GM12878 (cell line): ENCODE data around the gene ARAP1. TPM values are rescaled to one million over a fixed set of nuclear protein-coding genes. Genes with fewer than 3 reads are reported as not detected.

ENCODE experiments used
- ATAC-seq: fragments of 200-7000 bp; cut with Tn5 transposase; 3 replicates; pipeline ENCODE4 v1.9.1; 2020; ENCODE audit warnings: mild to moderate bottlenecking, moderate library complexity
- BruUV-seq: library from RNA; stranded (reverse); fragments of 400-500 nt; replicated peaks from 2 replicates; lab custom pipeline; 2021; lab: Mats Ljungman, UMichigan
- CTCF ChIA-PET: fragments of 300-600 bp; sonication (Branson Sonifier 250); formaldehyde crosslinking; extraction: SDS; loops from one replicate; lab custom pipeline; 2021; ENCODE audit warnings: inconsistent platforms; lab: Yijun Ruan, JAX
- POLR2A ChIA-PET: fragments of 350-600 bp; formaldehyde crosslinking; extraction: SDS; loops from one replicate; lab custom pipeline; 2021; ENCODE audit warnings: inconsistent platforms; lab: Charles Lee
- RAD21 ChIA-PET: fragments of 300-600 bp; sonication (Branson Sonifier 250); formaldehyde crosslinking; loops from one replicate; lab custom pipeline; 2023; ENCODE audit warnings: antibody characterized with exemption; ENCODE audit not compliant: unreplicated experiment; lab: Charles Lee
- SMC1A ChIA-PET: fragments of 300-600 bp; sonication (Branson Sonifier 250); formaldehyde crosslinking; loops from one replicate; lab custom pipeline; 2023; ENCODE audit not compliant: unreplicated experiment, uncharacterized antibody; lab: Charles Lee
- DNase-seq: peaks from one replicate; pipeline ENCODE4 v3.0.0-alpha.2; 2011; ENCODE audit warnings: low read depth, low spot score
- FAIRE-seq: peaks from 3 replicates; lab custom pipeline; 2011; peaks lifted over from hg19 to GRCh38; lab: Jason Lieb, UNC
- H2AFZ ChIP-seq: 2 replicates; pipeline ENCODE4 v1.6.0; 2011; ENCODE audit warnings: low read depth, low read length, control low read depth; ENCODE audit not compliant: control insufficient read depth
- H3K27ac ChIP-seq: 2 replicates; pipeline ENCODE4 v1.5.1; 2011; ENCODE audit warnings: control low read depth; ENCODE audit not compliant: control insufficient read depth, insufficient read depth
- H3K27me3 ChIP-seq, 2 experiments: replicated peaks in 1 of 2; 2 replicates each; pipeline versions ENCODE4 v1.6.0 to v1.6.1; 2011; ENCODE audit warnings: low read length in 1 of 2; ENCODE audit not compliant: control insufficient read depth in 2 of 2, insufficient read depth in 2 of 2
- H3K36me3 ChIP-seq, 2 experiments: 2 replicates each; pipeline ENCODE4 v1.5.1; 2011; ENCODE audit warnings: low read length in 1 of 2; ENCODE audit not compliant: control insufficient read depth in 2 of 2, insufficient read depth in 2 of 2
- H3K4me1 ChIP-seq: 2 replicates; pipeline ENCODE4 v1.6.1; 2011; ENCODE audit warnings: mild to moderate bottlenecking, low read length, moderate library complexity, mixed read lengths; ENCODE audit not compliant: control insufficient read depth, insufficient read depth
- H3K4me2 ChIP-seq: 2 replicates; pipeline ENCODE4 v1.6.0; 2011; ENCODE audit warnings: control low read depth; ENCODE audit not compliant: control insufficient read depth, insufficient read depth
- H3K4me3 ChIP-seq: fragments of 200-600 bp; sonication (generic); 2 replicates; pipeline ENCODE4 v1.5.1; 2016
- H3K79me2 ChIP-seq: 2 replicates; pipeline ENCODE4 v1.6.0; 2011; ENCODE audit warnings: low read length; ENCODE audit not compliant: control insufficient read depth, insufficient read depth
- H3K9ac ChIP-seq: 2 replicates; pipeline ENCODE4 v1.8.0; 2011; ENCODE audit warnings: low read length, control low read depth, mixed read lengths; ENCODE audit not compliant: control insufficient read depth, insufficient read depth
- H3K9me3 ChIP-seq: replicated peaks from 3 replicates; pipeline ENCODE4 v1.5.1; 2011; ENCODE audit warnings: mild to moderate bottlenecking, low read length; ENCODE audit not compliant: control insufficient read depth, insufficient read depth
- H4K20me1 ChIP-seq: 2 replicates; pipeline ENCODE4 v1.6.0; 2011; ENCODE audit not compliant: control insufficient read depth, insufficient read depth
- PAX5 ChIP-seq: IDR thresholded peaks from 2 replicates; pipeline ENCODE4 v1.6.1; 2011; ENCODE audit warnings: low read depth, low read length, borderline replicate concordance
- PAX8 ChIP-seq: fragments of 450-650 bp; IDR thresholded peaks from 2 replicates; pipeline ENCODE4 v1.6.1; 2017; ENCODE audit warnings: mild to moderate bottlenecking, moderate library complexity
- RFX5 ChIP-seq: IDR thresholded peaks from 2 replicates; pipeline ENCODE4 v1.6.1; 2011; ENCODE audit warnings: low read depth, low read length, improper control_type of control experiment
- WGBS: methylation state at CpG from one replicate; pipeline ENCODE4 v1.1.6; 2016; ENCODE audit warnings: low lambda C conversion rate; ENCODE audit not compliant: insufficient replicate concordance, insufficient coverage; ENCODE audit errors: missing lambda C conversion rate; 5-methylcytosine and 5-hydroxymethylcytosine counted together
- in situ Hi-C: fragments of 300-500 bp; cut with MboI; formaldehyde crosslinking; loops from 9 replicates; pipeline ENCODE4 v1.14.3; 2018; ENCODE audit warnings: mixed read lengths
- intact Hi-C: fragments of 100-400 bp; cut with micrococcal nuclease; formaldehyde crosslinking; loops from one replicate; pipeline ENCODE4 v1.14.2; 2022; ENCODE audit not compliant: unreplicated experiment
- polyA plus RNA-seq, 11 experiments: library from polyadenylated mRNA; depleted of rRNA in 4 of 11; unstranded in 6 of 11; stranded (reverse) in 5 of 11; fragments of >200 nt; fragmentation: Nextera tagmentation in 4 of 11; fragmentation: Illumina TruSeq in 1 of 11; extraction: Ambion mirVana in 4 of 11; extraction: Trizol in 1 of 11; gene quantifications; 1 replicate in 1 of 11; 2 replicates in 10 of 11; pipeline versions ENCODE4 v1.2.1 to v1.2.3, GENCODE V29; 2011 to 2016; ENCODE audit warnings: inconsistent platforms in 2 of 11, missing spikeins in 2 of 11, low read depth in 1 of 11
- total RNA-seq, 4 experiments: library from RNA; depleted of rRNA in 3 of 4; stranded (reverse); fragments of >200 nt in 3 of 4; fragmentation: Illumina TruSeq in 1 of 4; extraction: Trizol in 1 of 4; gene quantifications; 2 replicates each; pipeline versions ENCODE4 v1.2.1 to v1.2.3, GENCODE V29; 2013 to 2021
- TF ChIP-seq, protein P1 (sequence below): fragments of 450-650 bp; conservative IDR thresholded peaks from 2 replicates; pipeline ENCODE4 v1.6.1; 2017; ENCODE audit warnings: mild to moderate bottlenecking, moderate library complexity

Gene ARAP1
- total and polyA plus RNA-seq, 10 of the 15 experiments (the other 5 are each of a cell fraction or from before 2014, with no cell fraction given), result 0.55 to 102 (median 51.0) TPM

DNA sequence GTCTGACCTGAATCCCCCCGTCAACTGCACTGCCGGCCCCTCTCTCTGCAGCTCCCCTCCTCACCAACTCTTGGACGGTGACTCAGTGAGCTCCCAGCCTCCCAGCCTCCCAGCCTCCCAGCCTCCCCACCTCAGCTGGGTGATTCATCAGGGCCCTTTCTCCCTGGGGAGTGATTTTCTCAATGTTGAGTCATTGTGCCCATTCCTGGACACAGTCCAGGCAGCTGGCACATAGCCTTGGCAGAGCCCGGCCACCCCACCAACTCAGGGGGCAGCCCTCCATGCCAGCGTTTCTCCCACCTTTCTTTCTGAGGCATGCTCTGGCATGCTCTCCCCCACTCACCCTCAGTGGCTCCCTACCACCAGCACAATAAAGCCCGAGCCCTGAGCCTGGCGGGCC lies 108.7 kb downstream of the ARAP1 start:
- no peak for FAIRE-seq
- intact Hi-C loops, result loop anchor here (1.0 to 2.0 kb wide), 2 partner anchors 58 to 161 kb away; no protein-coding TSS in a partner anchor
- no peak for DNase-seq
- 67% methylated on average over 7 of the region's 7 CpGs for WGBS
- H3K27me3 ChIP-seq, result peaks cover 6 to 9% of the 10 kb centered on the region in 2 experiments; a peak in 3 of 4 replicates
- SMC1A ChIA-PET, result no interaction called here
- H2AFZ ChIP-seq, result no peak overlapping the region
- POLR2A ChIA-PET, result no interaction called here
- no TSS peak for BruUV-seq
- TF ChIP-seq RFX5 (no peak), PAX5 (no peak), PAX8 (no peak)
- TF ChIP-seq, protein P1, sequence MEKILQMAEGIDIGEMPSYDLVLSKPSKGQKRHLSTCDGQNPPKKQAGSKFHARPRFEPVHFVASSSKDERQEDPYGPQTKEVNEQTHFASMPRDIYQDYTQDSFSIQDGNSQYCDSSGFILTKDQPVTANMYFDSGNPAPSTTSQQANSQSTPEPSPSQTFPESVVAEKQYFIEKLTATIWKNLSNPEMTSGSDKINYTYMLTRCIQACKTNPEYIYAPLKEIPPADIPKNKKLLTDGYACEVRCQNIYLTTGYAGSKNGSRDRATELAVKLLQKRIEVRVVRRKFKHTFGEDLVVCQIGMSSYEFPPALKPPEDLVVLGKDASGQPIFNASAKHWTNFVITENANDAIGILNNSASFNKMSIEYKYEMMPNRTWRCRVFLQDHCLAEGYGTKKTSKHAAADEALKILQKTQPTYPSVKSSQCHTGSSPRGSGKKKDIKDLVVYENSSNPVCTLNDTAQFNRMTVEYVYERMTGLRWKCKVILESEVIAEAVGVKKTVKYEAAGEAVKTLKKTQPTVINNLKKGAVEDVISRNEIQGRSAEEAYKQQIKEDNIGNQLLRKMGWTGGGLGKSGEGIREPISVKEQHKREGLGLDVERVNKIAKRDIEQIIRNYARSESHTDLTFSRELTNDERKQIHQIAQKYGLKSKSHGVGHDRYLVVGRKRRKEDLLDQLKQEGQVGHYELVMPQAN, result no peak
- TF ChIP-seq, all 136 proteins: peak for 0
- in situ Hi-C loops, result no loop called here
- Histone ChIP-seq H3K9ac (no peak overlapping the region), H3K79me2 (no peaks in the 10 kb centered on the region), H3K4me3 (no peak overlapping the region), H4K20me1 (no peaks in the 10 kb centered on the region), H3K4me1 (no peaks in the 10 kb centered on the region), H3K36me3 (no peaks in the 10 kb centered on the region), H3K9me3 (no peaks in the 10 kb centered on the region), H3K4me2 (0 out of 2 replicates have a peak overlapping the region, but pooled peaks have one; percentile 72), H3K27ac (no peak overlapping the region)
- CTCF ChIA-PET, result interaction anchor here (0.8 to 2.8 kb wide), 9 partner anchors 12 to 172 kb away, joined by 3 to 16 read pairs (median 4); no protein-coding TSS in a partner anchor
- RAD21 ChIA-PET, result interaction anchor here (1.7 to 2.6 kb wide), 2 partner anchors 25 to 57 kb away, joined by 5 to 12 read pairs; no protein-coding TSS in a partner anchor
- no peak for ATAC-seq
